HG03558 (cell line): ENCODE data around the gene MYL11.

Source experiments
- ATAC-seq: cut with Tn5 transposase; IDR thresholded peaks from one replicate; pipeline ENCODE4 v1.9.1; 2021; ENCODE audit warnings: moderate number of reproducible peaks; ENCODE audit not compliant: unreplicated experiment; ENCODE audit errors: extremely low read depth

The MYL11 gene

DNA sequence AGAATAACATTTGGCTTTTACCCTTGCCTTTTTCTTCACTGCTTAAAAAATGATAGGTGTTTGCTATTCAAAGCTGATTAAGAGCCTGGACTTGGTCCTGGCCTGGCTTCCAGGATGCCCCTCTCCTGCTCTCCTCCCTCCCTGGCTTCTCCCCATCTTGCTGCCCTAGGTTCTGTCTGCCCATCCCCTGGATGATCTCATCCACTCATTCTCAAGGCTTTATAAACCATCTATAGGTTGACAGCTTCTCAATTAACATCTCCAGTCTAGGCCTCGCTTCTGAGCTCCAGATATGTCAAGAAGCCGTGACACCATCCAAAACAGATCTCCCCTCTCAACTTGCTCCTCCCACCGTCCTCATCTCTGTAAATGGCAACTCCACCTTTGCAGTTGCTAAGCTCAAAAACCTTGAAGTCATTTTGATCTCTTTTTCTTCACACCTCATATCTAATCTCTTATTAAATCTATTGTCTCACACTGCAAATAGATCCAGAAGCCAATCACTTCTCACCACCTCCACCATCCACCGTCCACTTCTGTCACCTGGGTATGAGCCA lies 41.5 kb downstream of the MYL11 start:
- no peak for ATAC-seq

DNA sequence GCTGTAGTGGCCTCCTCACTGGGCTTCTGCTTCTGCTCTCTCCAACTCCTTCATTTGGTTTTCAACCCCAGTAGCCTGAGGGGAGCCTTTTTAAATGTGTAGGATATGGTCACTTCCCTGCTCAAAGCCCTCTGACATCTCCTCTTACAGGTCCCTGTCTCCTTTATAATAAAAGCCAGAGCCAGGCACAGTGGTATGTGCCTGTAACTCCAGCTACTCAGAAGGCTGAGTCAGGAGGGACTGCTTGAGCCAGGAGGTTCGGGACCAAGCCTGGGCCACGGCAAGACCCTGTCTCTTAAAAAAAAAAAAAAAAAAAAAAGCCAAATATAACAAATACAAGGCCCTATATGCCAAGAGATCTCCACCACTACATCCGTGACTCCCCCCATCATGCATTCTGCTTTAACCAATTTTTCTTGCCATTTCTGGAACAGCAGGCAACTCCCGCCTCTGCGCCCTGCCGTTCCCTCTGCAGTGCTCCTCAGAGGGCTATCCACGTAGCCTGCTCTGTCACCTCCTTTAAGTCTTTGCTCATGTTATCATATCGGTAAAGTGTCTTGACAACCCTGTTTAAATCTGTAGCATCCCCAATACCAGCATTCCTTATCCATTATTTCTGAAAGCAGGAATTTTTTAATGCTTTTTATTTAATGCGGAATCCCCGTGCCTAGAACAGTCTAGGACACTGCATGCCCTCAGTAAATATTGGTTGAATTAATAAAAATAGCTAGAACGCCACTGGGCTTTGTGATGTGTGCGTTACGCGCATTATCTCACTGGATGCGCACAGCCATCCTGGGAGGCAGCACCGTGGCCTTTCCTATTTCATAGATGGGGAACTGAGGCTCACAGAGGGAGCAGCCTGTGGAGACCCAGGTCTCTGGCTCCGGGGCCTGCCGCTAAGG lies 42.3 kb downstream of the MYL11 start:
- ATAC-seq = no peak

DNA sequence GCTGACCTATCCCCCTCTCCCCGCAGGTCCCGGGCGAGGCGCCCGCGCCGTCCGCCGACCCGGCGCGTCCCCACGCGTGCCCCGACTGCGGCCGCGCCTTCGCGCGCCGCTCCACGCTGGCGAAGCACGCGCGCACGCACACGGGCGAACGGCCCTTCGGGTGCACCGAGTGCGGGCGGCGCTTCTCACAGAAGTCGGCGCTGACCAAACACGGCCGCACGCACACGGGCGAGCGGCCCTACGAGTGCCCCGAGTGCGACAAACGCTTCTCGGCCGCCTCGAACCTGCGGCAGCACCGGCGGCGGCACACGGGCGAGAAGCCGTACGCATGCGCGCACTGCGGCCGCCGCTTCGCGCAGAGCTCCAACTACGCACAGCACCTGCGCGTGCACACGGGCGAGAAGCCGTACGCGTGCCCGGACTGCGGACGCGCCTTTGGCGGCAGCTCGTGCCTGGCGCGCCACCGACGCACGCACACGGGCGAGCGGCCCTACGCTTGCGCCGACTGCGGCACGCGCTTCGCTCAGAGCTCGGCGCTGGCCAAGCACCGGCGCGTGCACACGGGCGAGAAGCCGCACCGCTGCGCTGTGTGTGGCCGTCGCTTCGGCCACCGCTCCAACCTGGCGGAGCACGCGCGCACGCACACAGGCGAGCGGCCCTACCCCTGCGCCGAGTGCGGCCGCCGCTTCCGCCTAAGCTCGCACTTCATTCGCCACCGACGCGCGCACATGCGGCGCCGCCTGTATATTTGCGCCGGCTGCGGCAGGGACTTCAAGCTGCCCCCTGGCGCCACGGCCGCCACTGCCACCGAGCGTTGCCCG lies 43.1 kb downstream of the MYL11 start:
- peak; percentile 61 for ATAC-seq

DNA sequence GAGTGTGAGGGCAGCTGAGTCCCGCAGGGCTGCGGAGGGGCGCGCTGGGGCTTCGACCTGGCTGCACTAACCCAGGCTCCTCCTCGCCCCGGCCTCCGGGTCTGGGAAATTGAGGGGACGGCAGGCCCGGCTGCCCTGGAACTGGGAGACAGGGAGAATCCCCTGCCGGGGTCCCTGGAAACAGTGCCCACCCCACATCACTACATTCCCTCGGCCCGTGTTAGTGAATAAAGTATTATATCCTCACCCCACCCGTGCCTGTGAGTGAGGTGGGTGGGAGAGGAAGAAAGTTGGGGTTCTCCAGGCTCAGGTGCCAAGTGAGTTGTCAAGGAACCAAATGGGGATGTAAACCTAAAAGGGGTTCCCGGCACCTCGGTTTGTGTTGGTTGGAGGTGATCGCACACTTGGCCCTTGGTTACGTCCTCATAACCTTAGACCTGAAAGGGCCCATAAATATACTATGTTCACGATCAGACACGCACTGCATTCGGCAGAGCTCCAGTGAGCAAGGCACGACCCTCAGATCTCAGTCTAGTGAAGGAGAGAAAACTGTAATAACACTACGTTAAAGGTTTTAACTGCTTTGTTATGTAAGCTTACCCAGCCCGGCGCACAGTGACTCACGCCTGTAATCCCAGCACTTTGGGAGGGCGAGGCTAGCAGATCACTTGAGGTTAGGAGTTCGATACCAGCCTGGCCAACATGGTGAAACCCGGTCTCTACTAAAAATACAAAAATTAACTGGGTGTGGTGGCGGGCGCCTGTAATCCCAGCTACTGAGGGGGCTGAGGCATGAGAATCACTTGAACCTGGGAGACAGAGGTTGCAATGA lies 44.0 kb downstream of the MYL11 start:
- ATAC-seq = no peak

DNA sequence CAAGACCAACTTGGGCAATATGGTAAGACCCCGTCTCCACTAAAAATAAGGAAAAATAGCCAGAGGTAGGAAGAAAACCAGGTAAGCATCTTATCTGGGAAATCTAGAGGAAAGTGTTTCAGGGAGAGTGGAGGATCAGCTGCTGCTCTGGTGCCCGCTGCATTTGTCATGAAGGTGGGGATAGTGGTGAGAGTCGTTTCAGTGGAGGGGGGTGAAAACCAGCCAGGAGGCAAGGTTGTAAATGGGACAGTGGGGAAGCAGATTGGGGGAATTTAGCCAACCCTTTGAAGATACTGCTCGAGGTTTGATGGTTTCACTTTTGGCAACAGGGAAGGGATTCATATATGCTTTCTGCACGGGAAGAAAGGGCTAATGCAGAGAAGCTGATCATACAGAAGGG lies 46.4 kb downstream of the MYL11 start:
- ATAC-seq = no peak
